NCI-H748 (cell line): ENCODE measurements around the gene IGFN1.
A peak's percentile ranks its signal among the peaks of the same experiment; 100 is the strongest.
"Not testable (repeated sequence)": the region's sequence is repeated elsewhere in the genome, so short reads cannot be mapped to it uniquely, and the experiment has no call there.

Source experiments
- DNase-seq: peaks from one replicate; lab custom pipeline; 2025; ENCODE audit not compliant: unreplicated experiment; lab: John Stamatoyannopoulos, UW

The IGFN1 gene

DNA sequence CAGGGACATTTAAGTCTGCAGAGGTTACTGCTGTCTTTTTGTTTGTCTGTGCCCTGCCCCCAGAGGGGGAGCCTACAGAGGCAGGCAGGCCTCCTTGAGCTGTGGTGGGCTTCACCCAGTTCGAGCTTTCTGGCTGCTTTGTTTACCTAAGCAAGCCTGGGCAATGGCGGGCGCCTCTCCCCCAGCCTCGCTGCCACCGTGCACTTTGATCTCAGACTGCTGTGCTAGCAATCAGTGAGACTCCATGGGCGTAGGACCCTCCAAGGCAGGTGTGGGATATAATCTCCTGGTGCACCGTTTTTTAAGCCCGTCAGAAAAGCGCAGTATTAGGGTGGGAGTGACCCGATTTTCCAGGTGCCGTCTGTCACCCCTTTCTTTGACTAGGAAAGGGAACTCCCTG is 49.0 kb downstream of the IGFN1 start:
- not testable (repeated sequence) for DNase-seq

- no peak for DNase-seq
These were observed 49.5 kb downstream of the IGFN1 start for GRCh38 chr1:201240171-201240570.

DNA sequence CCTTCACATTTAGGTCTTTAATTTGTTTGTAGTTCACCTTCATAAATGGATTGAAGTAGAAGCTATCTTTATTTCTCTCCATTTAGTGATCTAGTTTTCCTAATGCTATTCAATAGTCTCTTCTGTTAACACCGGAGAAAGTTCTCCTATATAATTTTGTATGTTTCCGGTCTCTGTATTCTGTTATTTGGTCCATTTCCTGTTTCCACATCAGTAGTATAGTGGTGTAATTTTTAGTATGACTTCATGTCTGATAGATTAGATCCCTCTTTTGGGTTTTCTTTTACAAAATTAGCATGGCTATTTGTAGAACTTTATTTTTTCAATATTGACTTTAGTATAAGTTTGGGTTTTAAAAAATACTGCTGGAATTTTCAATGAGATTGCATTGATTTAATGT is 51.1 kb downstream of the IGFN1 start:
- no peak for DNase-seq

- DNase-seq, result peak; percentile 32
These were observed 54.5 kb downstream of the IGFN1 start for GRCh38 chr1:201245082-201245481.

DNA sequence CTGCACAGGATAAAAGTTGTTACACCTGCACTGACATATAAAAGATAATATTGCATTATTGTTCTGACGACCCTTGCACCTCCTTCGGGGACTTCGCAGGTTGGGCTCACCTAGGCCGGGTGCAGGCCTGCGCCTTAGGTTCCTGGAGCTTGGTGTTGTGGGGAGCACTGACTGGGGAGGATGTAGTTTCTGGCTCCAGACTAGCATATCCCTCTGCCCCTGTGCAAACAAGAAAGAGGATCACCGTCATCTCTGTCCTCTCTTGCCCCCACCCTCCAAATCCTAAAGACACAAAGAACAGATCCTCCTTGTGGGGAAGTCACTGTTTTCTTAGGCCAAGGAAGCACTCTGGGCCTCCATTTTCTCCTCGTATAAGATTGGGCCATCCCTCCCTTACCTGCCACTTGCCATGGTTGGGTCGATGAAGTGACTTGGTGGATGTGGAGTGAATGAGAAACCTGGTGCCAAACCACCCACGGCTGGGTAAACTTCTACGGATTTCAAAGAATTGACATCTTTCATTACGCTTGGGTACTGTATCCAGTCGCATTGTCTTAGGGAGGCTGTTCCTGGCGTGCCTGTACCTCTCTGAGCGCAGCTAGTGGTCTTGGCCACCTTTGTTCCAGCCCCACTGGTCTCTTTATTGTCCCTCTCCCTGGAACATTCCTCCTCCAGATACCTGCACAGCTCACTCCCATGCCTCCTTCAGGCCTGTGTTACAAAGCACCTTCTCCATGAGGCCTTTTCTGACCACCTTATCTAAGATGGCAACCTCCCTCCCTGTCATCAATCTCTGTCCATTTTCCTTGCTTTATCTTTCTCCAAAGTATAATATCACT is 58.3 kb downstream of the IGFN1 start:
- no peak for DNase-seq

- no peak for DNase-seq
These were observed 59.8 kb downstream of the IGFN1 start for GRCh38 chr1:201250326-201251011.

GRCh38 chr1:201251411-201251810 is 60.8 kb downstream of the IGFN1 start:
- DNase-seq, result no peak

- no peak for DNase-seq
These were observed 61.3 kb downstream of the IGFN1 start for GRCh38 chr1:201251851-201252430.

DNA sequence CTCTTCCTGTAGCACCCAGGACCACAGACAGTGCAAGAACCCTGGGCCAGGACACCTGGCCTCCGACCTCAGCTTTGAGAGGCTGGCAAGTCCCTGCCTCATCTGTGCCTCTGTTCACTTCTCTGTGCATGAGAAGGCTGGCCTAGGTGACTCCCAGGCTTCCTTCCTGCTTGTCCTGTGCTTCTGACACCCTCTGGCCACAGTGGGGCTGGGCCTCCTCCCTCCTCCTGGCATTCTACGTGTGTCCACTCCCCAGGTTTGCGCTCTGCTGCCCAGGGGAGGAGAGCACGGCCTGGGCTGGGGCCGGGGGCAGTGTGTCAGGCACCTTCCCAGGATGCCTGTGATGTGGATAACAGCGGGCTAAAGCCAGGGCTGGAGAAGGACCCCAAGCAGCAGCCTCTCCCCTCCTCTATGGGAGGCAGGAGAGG is 62.3 kb downstream of the IGFN1 start:
- no peak for DNase-seq

- no peak for DNase-seq
These were observed 62.8 kb downstream of the IGFN1 start for GRCh38 chr1:201253411-201253810.

- no peak for DNase-seq
These were observed 63.4 kb downstream of the IGFN1 start for GRCh38 chr1:201253906-201254624.

- peak; percentile 48 for DNase-seq
These were observed 64.2 kb downstream of the IGFN1 start for GRCh38 chr1:201254625-201255478.

DNA sequence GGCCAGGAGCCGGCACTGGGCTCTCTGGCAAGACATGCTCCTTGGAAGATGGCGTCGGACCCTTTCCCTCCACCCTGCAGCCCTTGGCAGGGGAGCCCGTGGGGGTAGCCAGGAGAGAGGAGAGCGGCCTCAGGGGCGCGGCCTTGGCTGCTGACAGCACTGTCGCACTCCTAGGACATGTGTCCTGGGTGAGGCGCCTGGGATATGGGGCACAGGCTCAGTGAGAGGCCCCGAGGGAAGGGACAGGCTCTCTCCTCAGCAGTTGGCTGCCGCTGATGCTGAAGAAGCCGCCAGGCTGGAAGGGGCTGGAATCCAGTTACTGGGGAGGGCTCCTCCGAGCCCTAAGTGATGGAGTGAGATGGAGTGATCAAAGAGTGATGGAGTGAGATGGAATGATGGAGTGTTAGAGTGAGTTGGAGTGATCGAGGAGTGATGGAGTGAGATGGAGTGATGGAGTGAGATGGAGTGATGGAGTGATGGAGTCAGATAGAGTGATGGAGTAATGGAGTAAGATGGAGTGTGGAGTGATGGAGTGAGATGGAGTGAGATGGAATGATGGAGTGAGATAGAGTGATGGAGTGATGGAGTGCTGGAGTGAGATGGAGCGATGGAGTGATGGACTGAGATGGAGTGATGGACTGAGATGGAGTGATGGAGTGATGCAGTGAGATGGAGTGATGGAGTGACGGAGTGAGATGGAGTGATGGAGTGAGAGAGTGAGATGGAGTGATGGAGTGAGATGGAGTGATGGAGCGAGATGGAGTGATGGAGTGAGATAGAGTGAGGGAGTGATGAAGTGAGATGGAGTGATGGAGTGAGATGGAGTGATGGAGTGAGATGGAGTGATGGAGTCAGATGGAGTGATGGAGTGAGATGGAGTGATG is 65.1 kb downstream of the IGFN1 start:
- no peak for DNase-seq

DNA sequence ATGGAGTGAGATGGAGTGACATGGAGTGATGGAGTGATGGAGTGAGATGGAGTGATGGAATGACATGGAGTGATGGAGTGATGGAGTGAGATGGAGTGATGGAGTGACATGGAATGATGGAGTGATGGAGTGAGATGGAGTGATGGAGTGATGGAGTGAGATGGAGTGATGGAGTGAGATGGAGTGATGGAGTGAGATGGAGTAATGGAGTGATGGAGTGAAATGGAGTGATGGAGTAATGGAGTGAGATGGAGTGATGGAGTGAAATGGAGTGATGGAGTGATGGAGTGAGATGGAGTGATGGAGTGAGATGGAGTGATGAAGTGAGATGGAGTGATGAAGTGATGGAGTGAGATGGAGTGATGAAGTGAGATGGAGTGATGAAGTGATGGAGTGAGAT is 67.5 kb downstream of the IGFN1 start:
- DNase-seq, result not testable (repeated sequence)

DNA sequence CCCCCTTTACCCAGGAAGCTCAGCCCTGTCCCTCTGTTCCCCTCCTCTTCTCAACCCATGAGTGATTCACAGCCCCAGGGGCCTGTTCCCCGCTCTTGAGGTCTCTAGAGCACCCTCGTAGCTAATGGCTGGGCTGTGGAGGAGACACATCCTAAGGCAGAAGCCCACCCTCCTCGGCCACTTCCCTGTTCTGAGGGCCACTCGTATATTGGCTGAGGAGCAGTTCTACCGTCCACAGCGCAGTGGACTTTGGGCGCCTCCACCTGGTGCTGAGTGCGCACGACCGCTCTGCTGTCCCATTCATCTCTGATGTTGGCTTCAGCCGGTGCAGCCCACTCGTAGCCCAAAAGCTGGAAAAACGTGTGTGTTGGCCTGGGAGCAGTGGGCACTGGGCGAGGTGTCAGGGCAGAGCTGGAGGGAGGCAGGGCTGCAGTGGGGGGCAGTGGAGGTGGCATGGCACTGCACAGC is 68.2 kb downstream of the IGFN1 start:
- DNase-seq, result no peak

- peak; percentile 80 for DNase-seq
These were observed 69.0 kb downstream of the IGFN1 start for GRCh38 chr1:201259476-201260235.

GRCh38 chr1:201260236-201260590 is 69.6 kb downstream of the IGFN1 start:
- peak; percentile 77 for DNase-seq

DNA sequence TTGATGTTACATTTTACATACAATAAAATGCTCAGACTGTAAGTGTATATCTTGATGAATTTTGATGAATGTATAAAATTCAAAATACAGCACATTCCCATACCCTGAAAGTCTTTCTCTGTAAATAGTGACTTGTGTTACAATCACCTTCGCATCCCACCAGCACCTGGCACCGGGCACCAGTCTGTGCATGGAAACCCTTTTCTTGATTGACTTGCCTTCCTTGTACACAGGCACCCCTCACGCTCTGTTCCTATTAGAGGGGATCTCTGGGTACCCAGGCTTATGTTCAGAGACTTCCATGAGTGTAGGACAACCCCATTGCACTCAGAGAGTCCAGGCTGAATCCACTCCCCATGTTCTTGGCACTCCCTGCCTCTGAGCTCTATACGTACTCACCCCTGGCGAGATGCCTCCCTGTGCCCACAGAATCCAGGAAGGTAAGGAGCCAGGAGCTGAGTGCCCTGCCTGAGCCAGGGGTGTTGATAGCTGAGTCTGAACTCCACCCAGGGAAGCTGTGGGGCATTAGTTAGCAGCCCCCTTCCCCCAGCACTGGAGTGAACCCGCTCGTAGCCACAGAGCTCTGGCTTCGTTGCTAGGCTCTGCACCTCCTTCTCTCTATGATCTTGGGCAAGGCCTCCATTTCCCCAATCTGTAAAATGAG is 70.2 kb downstream of the IGFN1 start:
- DNase-seq, result no peak
